Measurements from ENCODE around the gene ALDH1A3.

ALDH1A3 gene

DNA sequence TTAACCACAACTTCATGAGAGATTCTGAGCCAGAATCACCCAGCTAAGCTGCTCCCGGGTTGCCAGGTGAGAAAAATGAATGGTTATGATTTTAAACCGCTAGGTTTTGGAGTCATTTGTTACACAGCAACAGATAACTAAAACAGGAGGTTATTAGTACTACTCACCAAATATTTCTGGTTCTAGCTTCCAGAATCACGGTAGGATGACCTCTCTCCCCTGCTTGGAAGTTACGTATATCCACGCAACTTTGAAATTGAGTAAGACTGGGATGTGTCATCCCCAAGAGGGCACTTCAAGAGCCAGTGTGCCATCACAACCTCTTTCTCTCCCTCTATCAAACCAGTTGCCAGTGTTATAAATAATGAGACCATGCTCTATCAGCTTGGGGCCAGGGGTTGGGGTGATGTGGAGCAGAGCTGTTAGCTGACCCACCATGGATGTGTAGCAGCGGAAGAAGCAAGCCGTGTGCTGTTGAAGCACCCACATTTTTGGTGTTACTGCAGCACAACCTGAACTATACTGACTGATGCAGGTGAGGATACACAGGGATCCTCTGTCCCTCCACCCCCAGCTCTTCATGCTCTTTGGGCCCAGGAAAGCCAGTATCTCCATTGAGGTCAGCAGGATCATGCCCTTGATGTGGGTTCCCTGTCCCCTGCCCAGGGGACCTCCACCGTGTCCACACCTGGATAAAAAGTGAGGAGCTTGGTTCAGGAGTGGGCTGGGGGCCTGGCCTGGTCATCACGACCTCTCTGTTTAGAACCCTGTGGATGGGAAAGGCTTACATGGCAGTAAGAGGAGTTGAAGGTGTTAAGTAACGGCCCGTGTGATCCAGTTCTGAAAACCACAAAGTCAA, 19.4 kb upstream of the ALDH1A3 start:
- Histone ChIP-seq H3K4me3 (ENCODE audit: low read depth in 1 of 2, low read length in 2 of 2) (no peak overlapping the region), H3K9me3 (ENCODE audit: control insufficient read depth in 1 of 2, low read length in 2 of 2) (no peaks in the 10 kb centered on the region), H3K27me3 (ENCODE audit: control insufficient read depth in 1 of 2, insufficient read depth in 2 of 2, low read length in 2 of 2) (no peaks in the 10 kb centered on the region)

DNA sequence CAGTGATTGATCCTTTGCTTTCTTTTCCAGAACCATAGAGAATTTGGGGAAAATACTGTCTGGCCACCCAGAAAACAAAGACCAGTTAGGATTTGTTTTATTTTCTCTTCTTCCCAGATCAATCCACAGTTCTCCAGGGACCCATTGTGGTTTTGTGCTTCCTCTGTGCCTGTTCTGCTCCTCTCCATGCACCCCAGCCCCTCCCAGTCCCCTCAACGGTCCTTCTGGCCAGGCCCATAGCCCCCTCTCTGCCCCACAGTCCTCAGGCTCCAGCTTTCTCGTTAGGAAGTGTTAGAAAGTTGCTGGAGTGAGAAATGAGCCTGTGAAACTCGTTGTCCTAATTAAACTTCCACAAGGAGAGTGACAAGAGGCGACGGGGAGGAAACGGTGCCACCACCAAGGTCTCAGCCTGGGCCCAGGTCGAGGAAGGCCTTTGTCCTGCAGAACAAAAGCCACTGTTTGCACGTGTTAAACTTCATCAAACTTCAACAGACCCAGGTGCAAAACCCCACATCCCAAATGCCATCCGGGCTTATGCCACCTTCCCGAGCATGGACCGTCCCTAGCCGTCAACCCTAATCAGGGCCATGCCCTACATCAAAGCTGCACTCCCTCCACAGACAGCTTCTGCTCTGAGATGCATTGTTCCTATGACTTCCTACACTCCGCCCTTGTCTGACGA, 18.7 kb upstream of the ALDH1A3 start:
- H3K4me1 ChIP-seq (ENCODE audit: control insufficient read depth in 1 of 2, insufficient read depth in 2 of 2, low read length in 2 of 2) = no peaks in the 10 kb centered on the region
- no peaks in the 10 kb centered on the region for H3K27me3 ChIP-seq (ENCODE audit: control insufficient read depth in 1 of 2, insufficient read depth in 2 of 2, low read length in 2 of 2)
- no peak overlapping the region for H3K4me3 ChIP-seq (ENCODE audit: low read depth in 1 of 2, low read length in 2 of 2)
- H3K27ac ChIP-seq (ENCODE audit: low read depth, low read length) = no peak overlapping the region
- no peaks in the 10 kb centered on the region for H3K9me3 ChIP-seq (ENCODE audit: control insufficient read depth in 1 of 2, low read length in 2 of 2)
- H3K36me3 ChIP-seq (ENCODE audit: control insufficient read depth in 1 of 2, insufficient read depth in 2 of 2, low read length in 2 of 2) = no peaks in the 10 kb centered on the region
- no peak overlapping the region for H3K9ac ChIP-seq (ENCODE audit: low read depth in 1 of 2, low read length in 2 of 2)

More for the DNA sequence above, 19.4 kb upstream of the ALDH1A3 start:
- Histone ChIP-seq H3K27ac (ENCODE audit: low read depth, low read length) (no peak overlapping the region), H3K36me3 (ENCODE audit: control insufficient read depth in 1 of 2, insufficient read depth in 2 of 2, low read length in 2 of 2) (no peaks in the 10 kb centered on the region), H3K9ac (ENCODE audit: low read depth in 1 of 2, low read length in 2 of 2) (no peak overlapping the region), H3K4me1 (ENCODE audit: control insufficient read depth in 1 of 2, insufficient read depth in 2 of 2, low read length in 2 of 2) (no peaks in the 10 kb centered on the region)

DNA sequence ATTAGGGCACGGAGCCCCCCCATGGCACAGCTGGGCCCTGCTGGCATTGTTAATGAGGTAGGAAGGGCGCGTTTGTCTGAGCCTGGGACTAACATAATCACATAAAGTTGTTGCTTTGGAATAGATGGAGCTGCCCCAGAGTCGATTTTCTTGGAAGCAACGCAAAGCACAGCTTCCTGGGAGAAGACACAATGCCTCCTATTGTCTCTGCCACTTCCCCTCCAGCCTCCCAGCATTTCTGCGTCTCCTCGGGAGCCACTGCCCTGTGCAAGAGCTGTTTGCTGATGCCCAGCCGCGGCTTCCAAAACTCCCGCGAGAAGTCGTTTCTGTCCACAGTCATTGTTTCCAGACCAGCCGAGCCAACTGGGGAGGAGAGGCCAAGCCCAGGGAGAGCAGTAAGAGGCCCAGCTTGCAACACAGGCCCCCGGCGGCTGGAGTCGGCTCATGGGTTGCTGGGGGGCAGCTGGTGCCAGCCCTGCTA, 18.1 kb upstream of the ALDH1A3 start:
- H3K4me3 ChIP-seq (ENCODE audit: low read depth in 1 of 2, low read length in 2 of 2) = no peak overlapping the region
- no peaks in the 10 kb centered on the region for H3K9me3 ChIP-seq (ENCODE audit: control insufficient read depth in 1 of 2, low read length in 2 of 2)
- no peaks in the 10 kb centered on the region for H3K27me3 ChIP-seq (ENCODE audit: control insufficient read depth in 1 of 2, insufficient read depth in 2 of 2, low read length in 2 of 2)
- H3K9ac ChIP-seq (ENCODE audit: low read depth in 1 of 2, low read length in 2 of 2) = no peak overlapping the region
- H3K27ac ChIP-seq (ENCODE audit: low read depth, low read length) = no peak overlapping the region
- H3K4me1 ChIP-seq (ENCODE audit: control insufficient read depth in 1 of 2, insufficient read depth in 2 of 2, low read length in 2 of 2) = no peaks in the 10 kb centered on the region
- H3K36me3 ChIP-seq (ENCODE audit: control insufficient read depth in 1 of 2, insufficient read depth in 2 of 2, low read length in 2 of 2) = no peaks in the 10 kb centered on the region

DNA sequence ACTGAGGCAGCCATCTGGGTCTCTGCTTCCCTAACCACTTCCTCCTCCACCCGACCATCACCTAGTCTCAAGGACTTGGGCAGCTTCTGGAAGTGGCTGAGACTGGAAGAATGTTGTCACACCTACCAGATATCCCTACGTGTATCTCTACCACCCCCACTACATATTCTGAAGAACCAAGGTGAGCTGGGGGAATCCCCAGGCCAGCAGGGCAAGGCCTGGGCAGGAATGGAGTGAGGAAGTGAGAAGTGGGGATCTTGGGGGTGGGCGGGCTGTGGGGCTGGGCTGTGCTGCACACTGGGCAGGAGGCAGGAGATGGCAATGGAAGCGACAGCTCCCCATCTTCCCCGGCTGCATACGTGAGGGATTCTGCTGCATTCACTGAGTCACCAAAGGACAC, 17.5 kb upstream of the ALDH1A3 start:
- H3K27ac ChIP-seq (ENCODE audit: low read depth, low read length) = no peak overlapping the region

DNA sequence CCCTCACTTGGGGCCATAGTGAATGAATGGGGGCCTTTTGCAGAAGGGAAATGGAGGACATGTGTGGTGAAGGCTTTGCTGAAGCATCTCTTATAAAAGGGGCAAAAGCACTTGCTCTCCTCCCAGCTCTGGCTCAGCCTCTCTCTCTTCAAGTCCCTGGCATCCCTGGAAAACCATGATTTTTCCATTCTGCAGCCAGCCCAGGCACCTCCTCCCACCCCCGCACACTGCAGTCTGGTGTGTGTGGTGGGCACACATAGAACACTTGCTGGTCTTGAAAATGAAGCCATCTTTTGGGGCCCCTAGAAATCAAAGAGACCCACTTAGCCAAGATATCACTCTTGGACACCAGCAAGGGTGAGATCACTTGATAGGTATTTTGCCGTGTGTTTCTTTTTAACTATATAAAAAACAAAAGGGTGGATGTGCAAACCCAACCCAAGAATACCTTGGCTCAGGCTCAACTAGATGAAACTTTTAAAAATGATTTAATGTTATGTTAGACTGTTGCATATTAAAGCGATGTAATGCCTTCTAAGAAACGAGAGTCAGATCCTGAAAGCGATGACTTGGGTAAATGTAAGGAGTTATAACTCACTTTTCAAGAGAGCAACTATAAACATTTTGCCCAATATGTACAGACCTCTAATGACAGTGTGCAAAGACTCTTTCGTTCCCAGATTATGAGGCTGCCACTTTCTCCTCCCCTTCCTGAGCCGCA, 16.4 kb upstream of the ALDH1A3 start:
- H3K9ac ChIP-seq (ENCODE audit: low read depth in 1 of 2, low read length in 2 of 2) = no peak overlapping the region

More for the DNA sequence above, 17.5 kb upstream of the ALDH1A3 start:
- no peaks in the 10 kb centered on the region for H3K36me3 ChIP-seq (ENCODE audit: control insufficient read depth in 1 of 2, insufficient read depth in 2 of 2, low read length in 2 of 2)
- H3K4me1 ChIP-seq (ENCODE audit: control insufficient read depth in 1 of 2, insufficient read depth in 2 of 2, low read length in 2 of 2) = no peaks in the 10 kb centered on the region
- H3K4me3 ChIP-seq (ENCODE audit: low read depth in 1 of 2, low read length in 2 of 2) = no peak overlapping the region
- H3K27me3 ChIP-seq (ENCODE audit: control insufficient read depth in 1 of 2, insufficient read depth in 2 of 2, low read length in 2 of 2) = no peaks in the 10 kb centered on the region
- H3K9ac ChIP-seq (ENCODE audit: low read depth in 1 of 2, low read length in 2 of 2) = no peak overlapping the region
- H3K9me3 ChIP-seq (ENCODE audit: control insufficient read depth in 1 of 2, low read length in 2 of 2) = no peaks in the 10 kb centered on the region

DNA sequence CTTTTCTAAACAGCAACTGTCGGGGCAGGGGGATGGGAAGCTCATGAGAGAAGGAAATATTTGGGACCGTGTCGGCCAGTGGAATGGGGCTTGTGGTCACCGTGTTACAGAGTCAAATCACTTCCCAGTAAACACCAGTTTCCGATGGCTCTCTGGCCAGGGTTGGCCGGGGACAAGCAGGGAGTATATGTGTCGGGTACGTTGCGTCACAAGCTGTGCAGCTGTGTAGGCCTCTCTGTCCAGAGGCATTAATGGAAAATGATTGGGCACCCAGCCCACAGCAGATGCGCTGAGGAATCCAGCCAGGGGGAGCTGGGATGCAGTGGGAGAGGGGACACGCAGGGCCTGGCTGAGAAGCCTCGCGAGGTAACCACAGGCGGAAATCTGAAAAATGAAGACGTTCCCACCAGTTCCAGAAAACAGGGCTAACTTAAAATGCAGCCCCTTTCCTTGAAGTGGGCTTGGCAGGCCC, 15.8 kb upstream of the ALDH1A3 start:
- Histone ChIP-seq H3K9ac (ENCODE audit: low read depth in 1 of 2, low read length in 2 of 2) (no peak overlapping the region), H3K4me3 (ENCODE audit: low read depth in 1 of 2, low read length in 2 of 2) (no peak overlapping the region), H3K27ac (ENCODE audit: low read depth, low read length) (no peak overlapping the region), H3K4me1 (ENCODE audit: control insufficient read depth in 1 of 2, insufficient read depth in 2 of 2, low read length in 2 of 2) (no peaks in the 10 kb centered on the region), H3K36me3 (ENCODE audit: control insufficient read depth in 1 of 2, insufficient read depth in 2 of 2, low read length in 2 of 2) (no peaks in the 10 kb centered on the region), H3K9me3 (ENCODE audit: control insufficient read depth in 1 of 2, low read length in 2 of 2) (no peaks in the 10 kb centered on the region), H3K27me3 (ENCODE audit: control insufficient read depth in 1 of 2, insufficient read depth in 2 of 2, low read length in 2 of 2) (no peaks in the 10 kb centered on the region)

More for the DNA sequence above, 16.4 kb upstream of the ALDH1A3 start:
- no peaks in the 10 kb centered on the region for H3K9me3 ChIP-seq (ENCODE audit: control insufficient read depth in 1 of 2, low read length in 2 of 2)
- no peaks in the 10 kb centered on the region for H3K27me3 ChIP-seq (ENCODE audit: control insufficient read depth in 1 of 2, insufficient read depth in 2 of 2, low read length in 2 of 2)
- no peak overlapping the region for H3K4me3 ChIP-seq (ENCODE audit: low read depth in 1 of 2, low read length in 2 of 2)
- H3K36me3 ChIP-seq (ENCODE audit: control insufficient read depth in 1 of 2, insufficient read depth in 2 of 2, low read length in 2 of 2) = no peaks in the 10 kb centered on the region
- no peaks in the 10 kb centered on the region for H3K4me1 ChIP-seq (ENCODE audit: control insufficient read depth in 1 of 2, insufficient read depth in 2 of 2, low read length in 2 of 2)
- H3K27ac ChIP-seq (ENCODE audit: low read depth, low read length) = no peak overlapping the region

DNA sequence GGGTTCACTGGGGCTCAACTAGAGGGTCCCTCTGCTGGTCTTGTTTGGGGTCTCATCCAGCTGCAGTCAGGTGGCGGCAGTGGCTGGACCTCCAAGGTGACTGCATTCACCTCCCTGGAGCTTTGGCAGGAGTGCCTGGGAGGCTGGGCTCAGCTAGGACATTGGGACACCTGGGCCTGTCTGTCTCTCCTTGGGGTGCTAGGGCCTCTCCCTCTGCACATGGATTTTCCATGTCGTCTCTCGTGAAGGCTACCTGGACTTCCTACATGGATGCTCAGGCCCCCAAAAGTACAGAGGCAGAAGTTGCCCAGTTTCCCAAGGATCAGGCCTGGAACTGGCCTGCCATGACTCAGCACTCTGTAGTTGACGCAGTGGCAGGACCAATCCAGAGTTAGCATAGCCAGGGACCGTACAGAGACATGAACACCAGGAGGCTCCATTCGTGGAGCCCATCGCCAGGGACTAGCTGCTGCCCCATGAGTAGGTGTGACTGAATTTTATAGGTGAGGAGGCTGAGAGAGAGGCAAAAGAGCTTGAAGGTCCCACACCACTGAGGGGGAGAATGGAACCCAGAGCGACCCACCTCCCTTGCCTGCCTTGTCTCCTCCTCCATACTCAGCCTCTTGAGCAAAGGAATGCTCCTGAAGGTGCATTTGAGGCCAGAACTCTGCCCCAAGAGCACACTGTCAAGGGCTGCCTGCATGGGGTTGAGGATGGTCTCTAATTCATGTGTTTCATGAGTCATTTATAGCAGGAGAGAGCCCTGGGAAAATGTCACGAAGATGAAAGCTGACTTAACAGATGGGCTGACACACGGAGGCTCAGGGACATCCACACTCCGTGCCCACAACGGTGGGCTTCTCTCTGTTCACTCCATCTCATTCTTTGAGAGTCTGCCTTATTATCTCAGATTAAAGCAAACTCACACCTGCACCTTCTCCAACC, 13.0 kb upstream of the ALDH1A3 start:
- Histone ChIP-seq H3K9me3 (ENCODE audit: control insufficient read depth in 1 of 2, low read length in 2 of 2) (peaks cover 0 to 9% of the 10 kb centered on the region in 2 donors), H3K4me1 (ENCODE audit: control insufficient read depth in 1 of 2, insufficient read depth in 2 of 2, low read length in 2 of 2) (no peaks in the 10 kb centered on the region), H3K36me3 (ENCODE audit: control insufficient read depth in 1 of 2, insufficient read depth in 2 of 2, low read length in 2 of 2) (no peaks in the 10 kb centered on the region), H3K27ac (ENCODE audit: low read depth, low read length) (no peak overlapping the region), H3K27me3 (ENCODE audit: control insufficient read depth in 1 of 2, insufficient read depth in 2 of 2, low read length in 2 of 2) (no peaks in the 10 kb centered on the region), H3K9ac (ENCODE audit: low read depth in 1 of 2, low read length in 2 of 2) (no peak overlapping the region), H3K4me3 (ENCODE audit: low read depth in 1 of 2, low read length in 2 of 2) (no peak overlapping the region)

DNA sequence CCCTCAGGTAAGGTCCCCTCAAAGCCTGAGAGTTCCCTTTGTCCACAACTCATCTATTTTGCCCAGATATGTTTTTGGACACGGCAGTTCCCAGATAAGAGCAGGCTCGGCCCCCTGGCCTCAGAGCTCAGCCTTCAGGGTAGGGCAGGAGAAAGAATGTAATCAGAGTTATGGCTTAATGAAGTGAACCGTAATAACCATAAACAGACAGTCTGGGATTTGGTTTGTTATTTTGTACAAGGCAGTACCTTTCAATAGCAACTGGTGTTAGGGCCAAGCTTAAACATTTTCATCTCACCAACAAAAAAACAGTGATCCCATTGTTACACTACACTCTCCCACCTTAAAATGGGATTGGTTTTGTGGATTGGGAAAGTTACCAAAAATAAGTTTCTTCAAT, 12.2 kb upstream of the ALDH1A3 start:
- Histone ChIP-seq H3K4me1 (ENCODE audit: control insufficient read depth in 1 of 2, insufficient read depth in 2 of 2, low read length in 2 of 2) (no peaks in the 10 kb centered on the region), H3K9me3 (ENCODE audit: control insufficient read depth in 1 of 2, low read length in 2 of 2) (peaks cover 0 to 9% of the 10 kb centered on the region in 2 donors), H3K27ac (ENCODE audit: low read depth, low read length) (no peak overlapping the region), H3K27me3 (ENCODE audit: control insufficient read depth in 1 of 2, insufficient read depth in 2 of 2, low read length in 2 of 2) (no peaks in the 10 kb centered on the region), H3K36me3 (ENCODE audit: control insufficient read depth in 1 of 2, insufficient read depth in 2 of 2, low read length in 2 of 2) (no peaks in the 10 kb centered on the region), H3K9ac (ENCODE audit: low read depth in 1 of 2, low read length in 2 of 2) (no peak overlapping the region), H3K4me3 (ENCODE audit: low read depth in 1 of 2, low read length in 2 of 2) (no peak overlapping the region)

DNA sequence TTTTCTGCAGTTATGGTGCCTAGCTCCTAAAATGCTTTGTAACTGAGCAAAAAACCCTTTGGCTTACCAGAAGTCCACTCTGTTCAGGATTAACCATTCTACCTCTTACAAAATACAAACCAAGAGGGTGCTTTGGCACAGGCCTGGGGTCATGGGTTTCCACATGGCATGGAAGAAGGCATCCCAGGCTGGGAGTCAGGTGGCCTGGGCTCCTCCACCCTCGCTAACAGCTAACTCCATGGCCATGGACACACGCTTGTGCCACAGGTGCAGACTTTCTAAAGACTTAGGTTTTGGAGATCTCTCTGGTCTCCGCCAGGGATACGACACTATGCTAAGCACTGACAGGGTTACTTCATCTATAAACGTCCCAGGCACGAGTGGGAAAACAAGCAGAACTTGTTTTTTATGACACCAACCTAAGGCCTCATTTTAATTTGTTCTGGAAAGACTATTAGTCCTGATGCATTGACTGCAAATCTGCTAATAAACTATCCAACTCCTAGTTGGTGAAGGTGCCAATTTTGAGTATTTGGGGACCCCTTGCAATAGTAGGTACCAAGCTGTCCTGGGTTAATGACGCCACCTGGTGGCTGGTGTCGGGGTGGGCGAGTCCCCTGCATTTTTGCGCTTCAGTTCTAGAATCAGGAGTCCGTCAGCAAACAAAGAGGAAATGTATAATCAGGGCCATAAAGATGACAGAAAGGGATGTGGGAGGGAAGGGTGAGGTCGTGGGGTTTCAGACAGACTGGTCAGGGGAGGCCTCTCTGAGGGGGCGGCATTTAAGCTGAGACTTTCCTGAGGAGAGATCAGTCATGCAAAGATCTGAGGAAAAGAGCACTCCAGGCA, 10.3 kb upstream of the ALDH1A3 start:
- peaks cover 0 to 9% of the 10 kb centered on the region in 2 donors for H3K9me3 ChIP-seq (ENCODE audit: control insufficient read depth in 1 of 2, low read length in 2 of 2)
- H3K9ac ChIP-seq (ENCODE audit: low read depth in 1 of 2, low read length in 2 of 2) = no peak overlapping the region
- no peak overlapping the region for H3K27ac ChIP-seq (ENCODE audit: low read depth, low read length)
- no peaks in the 10 kb centered on the region for H3K36me3 ChIP-seq (ENCODE audit: control insufficient read depth in 1 of 2, insufficient read depth in 2 of 2, low read length in 2 of 2)
- H3K4me1 ChIP-seq (ENCODE audit: control insufficient read depth in 1 of 2, insufficient read depth in 2 of 2, low read length in 2 of 2) = no peaks in the 10 kb centered on the region
- H3K4me3 ChIP-seq (ENCODE audit: low read depth in 1 of 2, low read length in 2 of 2) = no peak overlapping the region
- H3K27me3 ChIP-seq (ENCODE audit: control insufficient read depth in 1 of 2, insufficient read depth in 2 of 2, low read length in 2 of 2) = peaks cover 0 to 4% of the 10 kb centered on the region in 2 donors

Measured in duodenal mucosa (tissue), 2 donors.